Cardiac fibroblast (primary cell): ENCODE measurements around the gene CSF1R.

ENCODE experiments used
- DNase-seq, 2 donors: peaks; one replicate each; pipeline versions ENCODE4 v3.0.0 to v3.0.0-alpha.2; 2010; ENCODE audit warnings: low read depth in 2 of 2
- H3K4me3 ChIP-seq, 2 donors: replicated peaks in 1 of 2; 1 replicate in 1 of 2; 2 replicates in 1 of 2; pipeline ENCODE4 v1.5.1; 2011; ENCODE audit warnings: low read depth in 2 of 2, low read length in 2 of 2, mild to moderate bottlenecking in 2 of 2, moderate library complexity in 1 of 2
- CTCF ChIP-seq: IDR thresholded peaks from one replicate; pipeline ENCODE4 v1.5.1; 2011; ENCODE audit warnings: low read depth, mild to moderate bottlenecking, low read length, inconsistent platforms

The CSF1R gene

GRCh38 chr5:150077996-150078801 is 8.2 kb downstream of the CSF1R start:
- no peak for TF ChIP-seq CTCF
- no peak for DNase-seq

GRCh38 chr5:150077060-150077459 is 9.3 kb downstream of the CSF1R start:
- no peak for DNase-seq
- no peak overlapping the region for H3K4me3 ChIP-seq
- TF ChIP-seq CTCF = no peak

More at GRCh38 chr5:150077996-150078801, 8.2 kb downstream of the CSF1R start:
- H3K4me3 ChIP-seq = no peak overlapping the region

- no peak for DNase-seq
- no peak overlapping the region for H3K4me3 ChIP-seq
- no peak for TF ChIP-seq CTCF
Observed at GRCh38 chr5:150075806-150076205, 10.5 kb downstream of the CSF1R start.

DNA sequence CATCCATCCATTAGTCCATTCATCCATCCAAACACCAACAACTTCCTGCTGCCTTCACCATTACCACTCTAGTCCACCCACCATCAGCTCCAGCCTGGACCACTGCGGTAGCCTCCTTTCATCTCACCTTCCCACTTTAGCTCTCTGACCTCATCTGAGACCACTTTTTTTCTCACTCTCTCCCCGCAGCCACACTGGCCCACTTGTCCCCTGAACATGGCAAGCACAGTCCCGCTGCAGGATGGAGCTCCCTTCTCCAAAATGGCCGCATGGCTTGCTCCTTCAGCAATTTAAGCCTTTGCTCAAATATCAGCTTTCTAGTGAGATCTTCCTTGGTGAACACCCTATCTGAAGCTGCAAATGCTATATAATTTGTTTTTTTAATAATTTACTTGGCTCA is 11.1 kb downstream of the CSF1R start:
- DNase-seq = no peak
- no peak overlapping the region for H3K4me3 ChIP-seq
- no peak for TF ChIP-seq CTCF

DNA sequence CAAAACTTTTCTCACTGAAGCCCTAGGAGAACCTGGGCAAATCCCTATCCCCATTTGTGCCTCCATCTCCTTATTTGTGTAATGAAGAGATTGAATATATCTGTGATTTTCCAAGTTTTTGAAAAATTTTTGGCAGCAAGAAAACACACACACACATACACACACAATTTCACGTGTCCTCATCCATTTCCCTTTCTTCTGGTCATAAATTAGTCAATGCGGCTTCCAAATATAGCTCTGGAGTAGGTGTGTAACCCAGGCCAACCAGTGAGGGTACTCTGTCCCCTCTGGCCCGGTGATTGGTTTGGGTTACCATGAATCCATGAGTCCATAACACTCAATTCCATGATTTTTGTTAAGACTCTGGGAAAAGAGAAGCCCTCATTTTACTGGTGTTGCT is 12.7 kb downstream of the CSF1R start:
- DNase-seq = no peak
- H3K4me3 ChIP-seq = no peak overlapping the region
- TF ChIP-seq CTCF = no peak

DNA sequence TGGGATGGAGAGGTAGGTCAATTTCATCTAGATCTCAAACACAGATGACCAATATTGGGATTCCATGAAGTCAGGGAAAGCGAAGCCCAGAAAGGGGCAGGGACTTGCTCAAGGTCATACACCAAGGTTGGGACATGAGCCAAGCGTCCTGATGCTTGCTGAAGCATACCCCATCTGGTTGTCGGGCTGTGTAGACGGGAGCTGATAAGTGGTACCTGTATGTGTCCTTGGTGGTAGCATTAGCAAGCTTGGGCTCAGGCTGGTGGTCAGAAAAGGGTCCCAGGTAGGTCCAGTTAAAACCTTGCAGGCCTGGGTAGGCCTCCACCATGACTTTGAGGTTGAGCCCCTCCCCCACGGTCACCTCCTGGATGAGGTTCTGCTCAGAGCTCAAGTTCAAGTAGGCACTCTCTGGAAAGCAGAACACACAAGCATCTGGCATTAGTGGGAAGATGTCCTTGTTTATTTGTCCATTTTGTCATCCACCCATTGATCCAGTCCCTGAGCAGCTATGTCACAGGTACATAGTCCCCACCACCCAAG is 13.2 kb downstream of the CSF1R start:
- no peak for TF ChIP-seq CTCF
- no peak for DNase-seq

GRCh38 chr5:150070821-150071220 is 15.5 kb downstream of the CSF1R start:
- no peak overlapping the region for H3K4me3 ChIP-seq
- DNase-seq = no peak
- TF ChIP-seq CTCF = no peak

More for the DNA sequence above, 13.2 kb downstream of the CSF1R start:
- no peak overlapping the region for H3K4me3 ChIP-seq
